Measurements from ENCODE around the gene POF1B. TPM values are rescaled to one million over a fixed set of nuclear protein-coding genes. Genes with fewer than 3 reads are reported as not detected.
A peak's percentile ranks its signal among the peaks of the same experiment; 100 is the strongest.

POF1B gene
- total and polyA plus RNA-seq, 2 experiments from 2014 or later: not detected

- Histone ChIP-seq H3K4me3 (peak overlapping the region; percentile 67; the same call in 1 of the 2 replicates), H4K20me1 (ENCODE audit: insufficient read depth) (no peaks in the 10 kb centered on the region), H3F3A (ENCODE audit: insufficient read depth) (no peaks in the 10 kb centered on the region), H3K9ac (no peak overlapping the region), H3K79me2 (ENCODE audit: insufficient read depth) (no peaks in the 10 kb centered on the region), H3K36me3 (ENCODE audit: low read depth) (no peaks in the 10 kb centered on the region), H2AFZ (peak overlapping the region; percentile 81), H3K4me1 (ENCODE audit: insufficient read depth) (no peaks in the 10 kb centered on the region), H3K4me2 (ENCODE audit: unreplicated experiment) (no peak overlapping the region), H3K9me3 (ENCODE audit: low read depth) (no peaks in the 10 kb centered on the region), H3K27me3 (replicated peaks; ENCODE audit: insufficient read depth) (no peaks in the 10 kb centered on the region), H3K27ac (no peak overlapping the region), H3K9me2 (ENCODE audit: insufficient read depth) (no peaks in the 10 kb centered on the region)
- no peak for DNase-seq
- in situ Hi-C loops (cut with MboI): no loop called here
- TF ChIP-seq EZH2phosphoT487 (IDR thresholded peaks at IDR 0.05; ENCODE audit: insufficient read depth, low read depth) (no peak), EZH2 (IDR thresholded peaks at IDR 0.05; ENCODE audit: insufficient read depth, poor library complexity, severe bottlenecking) (no peak)
- 0 to 9% methylated on average over 2 of the region's 2 CpGs for WGBS, 2 experiments (ENCODE audit: low coverage in 1 of 2, low lambda C conversion rate in 2 of 2, missing lambda C conversion rate in 2 of 2)
Measured at GRCh38 chrX:85243155-85243554, 136.3 kb downstream of the POF1B start.

Other genes with a start within 250 kb of the POF1B start
- not detected in 2 replicates for gene SATL1, start 135.9 kb downstream of the POF1B start, total RNA-seq (2014; rRNA removed; shearing (Covaris generic))
- not detected in 2 replicates for gene SATL1, start 135.9 kb downstream of the POF1B start, polyA plus RNA-seq (2016; fragmentation: Nextera tagmentation; extraction: Ambion mirVana)
- gene ZNF711, start 135.7 kb downstream of the POF1B start, total RNA-seq (2014; rRNA removed; shearing (Covaris generic)): 0.38 and 0.43 TPM in 2 replicates
- gene ZNF711, start 135.7 kb downstream of the POF1B start, polyA plus RNA-seq (2016; fragmentation: Nextera tagmentation; extraction: Ambion mirVana): 0.20 and 0.29 TPM in 2 replicates